Neuronal stem cell (in vitro differentiated cells): ENCODE measurements around the gene VSTM4.

Source experiments
- DNase-seq: peaks from one replicate; pipeline ENCODE4 v3.0.0-alpha.2; 2013; ENCODE audit warnings: low spot score
- H2AFZ ChIP-seq: one replicate; pipeline ENCODE4 v1.6.1; 2013; ENCODE audit warnings: mild to moderate bottlenecking, low read length, inconsistent platforms
- H2AK5ac ChIP-seq: 2 replicates; pipeline ENCODE4 v1.6.1; 2013; ENCODE audit warnings: low read depth, mild to moderate bottlenecking, inconsistent platforms, low read length, moderate library complexity, mixed read lengths
- H2BK120ac ChIP-seq: 2 replicates; pipeline ENCODE4 v1.6.1; 2013; ENCODE audit warnings: low read depth, mild to moderate bottlenecking, inconsistent platforms, low read length, moderate library complexity, mixed read lengths
- H2BK12ac ChIP-seq: one replicate; pipeline ENCODE4 v1.6.1; 2013; ENCODE audit warnings: low read length, inconsistent platforms
- H2BK15ac ChIP-seq: 2 replicates; pipeline ENCODE4 v1.6.1; 2013; ENCODE audit warnings: mild to moderate bottlenecking, low read length, inconsistent platforms, mixed read lengths
- H2BK5ac ChIP-seq: one replicate; pipeline ENCODE4 v1.6.1; 2013; ENCODE audit warnings: inconsistent platforms, mild to moderate bottlenecking, low read length, moderate library complexity
- H3K14ac ChIP-seq: one replicate; pipeline ENCODE4 v1.6.1; 2013; ENCODE audit warnings: low read length, inconsistent platforms
- H3K18ac ChIP-seq: 2 replicates; pipeline ENCODE4 v1.6.1; 2013; ENCODE audit warnings: low read length, inconsistent platforms
- H3K23ac ChIP-seq: 2 replicates; pipeline ENCODE4 v1.6.1; 2013; ENCODE audit warnings: low read depth, mild to moderate bottlenecking, mixed read lengths, low read length, inconsistent platforms; ENCODE audit not compliant: poor library complexity
- H3K27ac ChIP-seq: replicated peaks from 3 replicates; pipeline ENCODE4 v1.5.1; 2013; ENCODE audit warnings: low read length, inconsistent platforms
- H3K27me3 ChIP-seq, 3 experiments: 2 replicates each; pipeline ENCODE4 v1.6.1; 2013; ENCODE audit warnings: low read length in 3 of 3, mild to moderate bottlenecking in 2 of 3, inconsistent platforms in 1 of 3, low read depth in 1 of 3, mixed read lengths in 1 of 3, moderate library complexity in 1 of 3; ENCODE audit not compliant: control insufficient read depth in 3 of 3, insufficient read depth in 3 of 3
- H3K36me3 ChIP-seq, 2 donors: replicated peaks in 1 of 2; 2 replicates each; pipeline ENCODE4 v1.6.1; 2013; ENCODE audit warnings: low read length in 2 of 2; ENCODE audit not compliant: control insufficient read depth in 2 of 2, insufficient read depth in 2 of 2
- H3K4ac ChIP-seq: 2 replicates; pipeline ENCODE4 v1.6.1; 2013; ENCODE audit warnings: inconsistent platforms, mild to moderate bottlenecking, low read length, moderate library complexity
- H3K4me1 ChIP-seq, 2 donors: 1 replicate in 1 of 2; 2 replicates in 1 of 2; pipeline ENCODE4 v1.6.1; 2013; ENCODE audit warnings: low read length in 2 of 2, low read depth in 1 of 2; ENCODE audit not compliant: control insufficient read depth in 2 of 2, insufficient read depth in 1 of 2
- H3K4me2 ChIP-seq: one replicate; pipeline ENCODE4 v1.6.1; 2013; ENCODE audit warnings: mild to moderate bottlenecking, low read length, inconsistent platforms; ENCODE audit not compliant: insufficient read depth, poor library complexity, severe bottlenecking
- H3K4me3 ChIP-seq, 2 donors: 2 replicates each; pipeline ENCODE4 v1.5.1; 2013; ENCODE audit warnings: low read length in 2 of 2, mild to moderate bottlenecking in 2 of 2, inconsistent platforms in 1 of 2, moderate library complexity in 1 of 2
- H3K79me1 ChIP-seq: one replicate; pipeline ENCODE4 v1.6.1; 2013; ENCODE audit warnings: low read depth, mild to moderate bottlenecking, inconsistent platforms, low read length, moderate library complexity
- H3K9ac ChIP-seq: one replicate; pipeline ENCODE4 v1.6.1; 2013; ENCODE audit warnings: mild to moderate bottlenecking, low read depth, low read length, inconsistent platforms; ENCODE audit not compliant: poor library complexity
- H3K9me3 ChIP-seq, 2 donors: replicated peaks in 1 of 2; 2 replicates each; pipeline versions ENCODE3 to v1.6.1; 2013; ENCODE audit warnings: low read length in 2 of 2, mild to moderate bottlenecking in 2 of 2, inconsistent platforms in 1 of 2, low read depth in 1 of 2, mixed read lengths in 1 of 2, moderate library complexity in 1 of 2; ENCODE audit not compliant: control insufficient read depth in 2 of 2, insufficient read depth in 1 of 2
- H4K8ac ChIP-seq: one replicate; pipeline ENCODE4 v1.6.1; 2013; ENCODE audit warnings: low read depth, mild to moderate bottlenecking, inconsistent platforms, low read length, moderate library complexity
- H4K91ac ChIP-seq: one replicate; pipeline ENCODE4 v1.6.1; 2013; ENCODE audit warnings: low read length, low read depth, mild to moderate bottlenecking, inconsistent platforms; ENCODE audit not compliant: poor library complexity
- WGBS, 2 donors: extraction: QIAGEN DNeasy Blood & Tissue Kit; methylation state at CpG; one replicate each; pipeline ENCODE4 v1.1.7; 2013; ENCODE audit warnings: missing lambda C conversion rate in 2 of 2, mixed read lengths in 1 of 2; ENCODE audit not compliant: insufficient read length in 2 of 2, insufficient replicate concordance in 1 of 2; ENCODE audit errors: extremely low coverage in 2 of 2; 5-methylcytosine and 5-hydroxymethylcytosine counted together

The VSTM4 gene

DNA sequence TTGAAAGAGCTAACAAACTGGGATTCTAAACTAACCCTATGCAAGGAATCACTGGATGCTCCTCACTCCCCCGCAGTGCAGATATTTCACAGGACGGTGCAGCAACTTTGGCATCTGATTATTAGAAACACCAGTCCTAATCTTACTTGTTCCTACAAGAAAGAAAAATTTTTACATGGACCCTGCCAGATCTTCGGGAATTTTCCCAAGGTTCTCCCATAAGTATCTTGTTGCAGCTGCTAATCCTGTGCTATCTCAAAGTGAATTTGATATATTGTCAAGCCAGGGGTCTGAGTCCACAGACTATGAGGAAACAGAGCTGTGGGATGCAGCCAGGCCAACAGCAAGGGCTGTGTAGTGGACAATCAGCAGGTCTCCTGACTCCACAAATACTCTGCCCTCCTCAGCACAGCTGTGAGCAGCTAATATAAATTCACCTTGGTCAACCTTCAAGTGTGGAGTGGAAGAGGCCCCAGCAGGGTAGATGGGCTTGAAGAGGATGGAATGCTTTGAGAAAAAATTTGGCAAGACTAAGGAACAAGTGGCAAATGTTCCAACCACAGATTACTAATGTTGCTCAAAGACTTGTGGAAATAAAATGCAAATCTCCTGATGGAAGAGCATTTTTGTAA, 25.6 kb downstream of the VSTM4 start:
- H2BK15ac ChIP-seq = no peak overlapping the region
- no peak overlapping the region for H3K27ac ChIP-seq
- H3K36me3 ChIP-seq = no peaks in the 10 kb centered on the region
- H3K4me3 ChIP-seq = no peak overlapping the region
- no peak overlapping the region for H3K4ac ChIP-seq
- WGBS, 2 donors = no CpG with 5 or more reads among the region's 3 CpGs
- no peak overlapping the region for H2AK5ac ChIP-seq
- H3K9me3 ChIP-seq = peaks cover 0 to 38% of the 10 kb centered on the region in 2 donors
- no peak for DNase-seq
- H2BK120ac ChIP-seq = no peak overlapping the region
- H3K9ac ChIP-seq = no peak overlapping the region
- no peak overlapping the region for H4K91ac ChIP-seq
- no peak overlapping the region for H3K4me2 ChIP-seq
- H2BK12ac ChIP-seq = no peak overlapping the region
- H3K27me3 ChIP-seq = no peaks in the 10 kb centered on the region
- H3K18ac ChIP-seq = no peak overlapping the region
- H4K8ac ChIP-seq = no peak overlapping the region
- H3K79me1 ChIP-seq = no peaks in the 10 kb centered on the region
- no peak overlapping the region for H2AFZ ChIP-seq
- H2BK5ac ChIP-seq = no peak overlapping the region
- no peak overlapping the region for H3K14ac ChIP-seq
- H3K23ac ChIP-seq = no peak overlapping the region
- peaks cover 0 to 6% of the 10 kb centered on the region in 2 donors for H3K4me1 ChIP-seq

DNA sequence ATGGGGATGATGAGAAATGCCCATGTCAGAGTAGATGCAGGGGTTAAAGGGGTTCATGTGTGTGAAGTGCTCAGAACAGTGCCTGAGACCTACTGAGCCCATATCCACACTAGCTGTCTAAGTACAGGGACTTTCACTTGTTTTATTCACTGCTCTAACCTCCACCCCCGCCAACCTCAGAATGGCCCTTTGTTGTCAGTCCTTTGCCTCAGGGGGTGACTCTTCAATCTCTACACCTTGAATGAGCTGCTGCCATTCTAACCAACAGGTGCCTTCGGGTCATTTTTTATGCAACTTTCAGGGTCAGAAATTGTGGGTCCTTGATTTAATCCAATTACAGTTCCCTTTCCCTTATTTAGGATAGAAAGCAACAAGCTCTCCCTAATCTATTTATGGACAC, 26.2 kb downstream of the VSTM4 start:
- H2BK15ac ChIP-seq = no peak overlapping the region
- no peak overlapping the region for H3K4me3 ChIP-seq
- H2BK120ac ChIP-seq = no peak overlapping the region
- WGBS, 2 donors = no CpG with 5 or more reads among the region's 2 CpGs
- no peak overlapping the region for H3K14ac ChIP-seq
- H3K23ac ChIP-seq = no peak overlapping the region
- no peak overlapping the region for H2BK12ac ChIP-seq
- no peak overlapping the region for H2AK5ac ChIP-seq
- H3K9me3 ChIP-seq = peaks cover 0 to 43% of the 10 kb centered on the region in 2 donors
- no peak overlapping the region for H3K4ac ChIP-seq
- H4K91ac ChIP-seq = no peak overlapping the region
- H3K4me1 ChIP-seq = peaks cover 0 to 4% of the 10 kb centered on the region in 2 donors
- H3K79me1 ChIP-seq = no peaks in the 10 kb centered on the region
- no peak overlapping the region for H2AFZ ChIP-seq
- no peak overlapping the region for H2BK5ac ChIP-seq
- DNase-seq = no peak
- H3K27ac ChIP-seq = no peak overlapping the region
- no peak overlapping the region for H3K18ac ChIP-seq
- peaks cover 0 to 3% (median 0%) of the 10 kb centered on the region in 3 experiments for H3K27me3 ChIP-seq
- no peak overlapping the region for H3K9ac ChIP-seq
- no peaks in the 10 kb centered on the region for H3K36me3 ChIP-seq
- no peak overlapping the region for H3K4me2 ChIP-seq
- no peak overlapping the region for H4K8ac ChIP-seq

DNA sequence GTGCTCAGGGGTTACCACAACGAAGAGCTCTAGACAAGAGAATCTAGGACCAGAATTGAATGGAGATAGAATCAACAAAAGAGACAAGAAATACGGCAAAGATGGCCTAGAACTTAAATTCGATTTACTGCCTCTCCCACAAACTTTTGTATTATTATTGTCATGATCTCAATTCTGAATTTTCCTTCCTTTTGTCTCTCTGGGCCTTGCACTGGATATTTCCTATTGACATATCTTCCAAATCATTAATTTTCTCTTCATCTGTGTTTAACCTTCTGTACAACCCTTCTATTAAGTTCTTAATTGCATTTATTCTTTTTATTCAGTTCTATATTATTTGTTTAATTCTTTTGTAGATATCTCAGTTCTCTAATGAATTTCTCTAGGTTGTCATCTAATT, 28.4 kb downstream of the VSTM4 start:
- Histone ChIP-seq H3K9ac (no peak overlapping the region), H2AFZ (no peak overlapping the region), H3K36me3 (no peaks in the 10 kb centered on the region), H3K4me1 (peaks cover 10 to 24% of the 10 kb centered on the region in 2 donors), H3K14ac (no peak overlapping the region), H3K27me3 (peaks cover 0 to 7% (median 0%) of the 10 kb centered on the region in 3 experiments), H2BK5ac (no peak overlapping the region), H3K79me1 (no peaks in the 10 kb centered on the region), H2BK12ac (no peak overlapping the region), H3K4me3 (no peak overlapping the region), H2AK5ac (no peak overlapping the region), H3K4ac (no peak overlapping the region), H4K8ac (no peak overlapping the region), H3K9me3 (peaks cover 0 to 43% of the 10 kb centered on the region in 2 donors), H4K91ac (no peak overlapping the region), H2BK15ac (no peak overlapping the region), H2BK120ac (no peak overlapping the region), H3K23ac (no peak overlapping the region), H3K27ac (no peak overlapping the region), H3K18ac (no peak overlapping the region), H3K4me2 (no peak overlapping the region)
- no peak for DNase-seq
- no CpG with 5 or more reads among the region's 3 CpGs for WGBS, 2 donors

DNA sequence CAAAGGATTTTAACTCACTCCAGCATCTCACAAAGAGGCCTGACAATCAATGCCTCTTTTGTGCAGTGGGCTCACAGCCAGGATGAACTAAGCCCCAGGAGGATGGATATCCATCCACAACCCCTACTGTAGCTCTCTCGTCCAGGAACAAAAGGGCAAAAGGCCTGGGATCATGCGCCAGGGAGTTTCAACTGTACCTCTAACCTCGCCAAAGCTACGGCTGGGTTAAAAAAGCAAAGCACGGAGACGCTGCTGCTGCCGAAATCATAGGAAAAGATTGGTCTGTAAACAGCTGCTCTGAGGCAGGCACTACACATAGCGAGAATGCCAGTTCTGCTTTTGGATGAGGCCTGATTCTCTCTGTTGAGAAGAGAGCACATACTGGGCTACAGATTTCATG, 32.1 kb downstream of the VSTM4 start:
- H3K14ac ChIP-seq = no peak overlapping the region
- peak overlapping the region; percentile 61 for H3K18ac ChIP-seq
- H3K79me1 ChIP-seq = no peaks in the 10 kb centered on the region
- peaks cover 0 to 34% of the 10 kb centered on the region in 2 donors for H3K9me3 ChIP-seq
- H3K4me1 ChIP-seq = peaks cover 19 to 33% of the 10 kb centered on the region in 2 donors
- no peak overlapping the region for H2BK15ac ChIP-seq
- H4K91ac ChIP-seq = no peak overlapping the region
- no peak overlapping the region for H4K8ac ChIP-seq
- no peaks in the 10 kb centered on the region for H3K36me3 ChIP-seq
- H3K4me2 ChIP-seq = no peak overlapping the region
- no peak overlapping the region for H2AK5ac ChIP-seq
- no peak overlapping the region for H2BK5ac ChIP-seq
- no peak overlapping the region for H3K4ac ChIP-seq
- DNase-seq = no peak
- no CpG with 5 or more reads among the region's 8 CpGs for WGBS, 2 donors
- H3K4me3 ChIP-seq = peak overlapping the region in 1 of 2 donors; percentile 3
- H2AFZ ChIP-seq = peak overlapping the region; percentile 64
- H3K27me3 ChIP-seq = peaks cover 0 to 25% (median 0%) of the 10 kb centered on the region in 3 experiments
- H2BK12ac ChIP-seq = no peak overlapping the region
- H3K27ac ChIP-seq = no peak overlapping the region
- H3K9ac ChIP-seq = no peak overlapping the region
- H3K23ac ChIP-seq = no peak overlapping the region
- no peak overlapping the region for H2BK120ac ChIP-seq
